ENCODE measurements around the gene CDH13.

Gene CDH13

GRCh38 chr16:83769397-83770008, 1142.7 kb downstream of the CDH13 start:
- DNase-seq (ENCODE audit: low read depth), result no peak

DNA sequence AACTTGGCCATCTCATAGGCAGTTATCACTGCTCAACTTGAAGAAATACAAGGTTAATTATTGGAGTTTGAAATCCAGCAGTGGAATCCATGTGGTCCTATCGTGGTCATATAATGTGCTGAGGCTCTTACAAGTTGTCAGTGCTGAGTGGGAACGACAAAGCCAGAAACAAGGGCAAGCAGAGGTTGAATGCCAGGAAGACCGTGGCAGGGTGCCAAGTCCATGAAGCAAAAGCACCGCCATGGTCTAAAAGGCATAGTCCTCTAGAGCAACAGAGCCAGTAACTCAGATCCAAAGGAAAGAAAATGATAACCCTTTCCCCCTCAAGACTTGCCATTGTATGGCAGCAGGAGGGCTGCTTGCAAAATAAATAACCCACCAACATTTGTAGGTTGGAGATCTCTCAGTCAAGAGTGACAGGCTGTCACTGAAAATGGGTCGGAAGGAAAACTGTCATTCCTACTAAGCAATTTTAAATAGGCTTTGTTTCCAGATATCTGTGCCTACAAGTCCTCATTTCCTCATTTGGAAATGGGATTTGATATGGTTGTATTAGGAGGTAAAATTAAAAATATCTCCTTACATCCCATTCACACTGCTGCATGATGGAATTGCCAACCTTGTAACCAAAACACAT, 1144.7 kb downstream of the CDH13 start:
- no peak for DNase-seq (ENCODE audit: low read depth)

- DNase-seq (ENCODE audit: low read depth), result no peak
These were observed 1146.0 kb downstream of the CDH13 start for GRCh38 chr16:83772806-83773205.

- DNase-seq (ENCODE audit: low read depth), result no peak
These were observed 1147.3 kb downstream of the CDH13 start for GRCh38 chr16:83774066-83774465.

DNA sequence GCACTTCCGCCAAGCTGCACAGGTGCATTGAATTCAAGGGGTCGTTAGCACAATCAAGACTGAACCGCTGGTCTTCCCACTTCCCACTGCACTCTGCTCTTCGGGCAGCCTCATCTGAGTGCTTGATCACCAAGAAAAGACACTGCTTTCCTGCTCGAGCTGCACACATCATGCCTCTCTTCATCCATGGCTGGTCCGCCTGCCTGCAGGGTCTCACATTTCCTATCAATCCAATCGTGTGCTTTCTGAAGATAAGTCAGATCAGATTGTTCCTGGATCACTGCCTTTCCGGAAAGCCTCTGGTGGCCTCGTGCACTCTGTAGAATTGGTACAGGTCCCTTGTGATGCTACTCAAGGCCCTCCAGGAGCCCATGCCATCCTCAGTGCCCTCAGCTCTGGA, 1150.2 kb downstream of the CDH13 start:
- DNase-seq (ENCODE audit: low read depth), result no peak

GRCh38 chr16:83779886-83780285, 1153.1 kb downstream of the CDH13 start:
- DNase-seq (ENCODE audit: low read depth), result no peak

GRCh38 chr16:83785455-83785854, 1158.7 kb downstream of the CDH13 start:
- DNase-seq (ENCODE audit: low read depth), result no peak

- DNase-seq (ENCODE audit: low read depth), result no peak
These were observed 1163.1 kb downstream of the CDH13 start for GRCh38 chr16:83789642-83790401.

DNA sequence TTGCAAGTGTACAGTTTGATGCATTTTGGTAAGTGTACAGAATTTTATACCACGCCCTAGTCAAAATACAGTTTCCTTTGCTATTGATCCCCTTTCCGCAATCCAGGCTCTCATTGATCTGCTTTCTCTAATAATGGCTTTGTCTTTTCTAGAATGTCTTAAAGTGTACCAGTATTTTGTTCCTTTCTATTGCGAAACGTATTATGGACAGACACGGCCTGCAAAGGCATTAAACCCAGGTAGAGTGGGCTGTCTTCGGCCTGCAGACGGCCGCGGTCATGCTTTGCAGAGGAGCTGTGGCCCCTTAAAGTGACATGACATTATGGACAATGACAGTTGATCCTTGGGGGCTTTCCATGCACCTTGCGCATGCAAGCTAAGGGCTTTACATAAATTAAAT, 1165.1 kb downstream of the CDH13 start:
- DNase-seq (ENCODE audit: low read depth), result no peak

DNA sequence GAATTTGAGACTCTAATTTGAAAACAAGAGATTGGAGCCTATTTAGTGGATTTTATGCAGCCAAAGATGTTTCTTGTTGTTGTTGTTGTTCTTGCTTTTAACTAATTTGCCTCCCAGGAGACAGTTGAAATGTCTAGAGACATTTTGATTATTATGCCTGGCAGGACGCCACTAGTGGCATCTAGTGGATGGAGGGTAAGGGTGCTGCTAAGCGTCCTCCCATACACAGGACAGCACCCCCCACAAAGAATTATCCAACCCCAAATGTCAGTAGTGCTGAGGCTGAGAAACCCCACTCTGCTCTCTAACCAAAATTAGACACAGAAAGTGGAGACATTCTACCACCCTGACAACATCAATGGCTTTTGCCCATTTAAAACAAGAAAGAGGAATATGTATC, 1165.6 kb downstream of the CDH13 start:
- no peak for DNase-seq (ENCODE audit: low read depth)

DNA sequence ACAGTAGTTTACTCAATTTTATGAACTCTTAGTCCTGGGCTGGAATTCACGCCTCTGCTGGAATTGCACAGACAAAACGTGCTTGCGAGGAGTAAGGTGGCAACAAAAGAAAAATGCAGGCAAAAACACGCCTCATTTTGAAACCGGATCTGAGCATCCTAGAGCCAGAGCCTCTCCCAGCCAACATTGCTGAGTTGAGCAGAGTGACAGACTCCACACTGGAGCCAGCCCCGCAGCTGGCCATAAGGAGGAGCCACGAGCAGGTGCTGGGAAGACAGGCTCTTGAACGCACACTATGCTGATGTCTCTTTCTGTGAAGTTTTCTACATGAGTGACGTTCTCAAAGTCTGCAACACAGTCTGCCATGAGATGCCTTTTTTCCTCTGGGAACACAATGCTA, 1166.4 kb downstream of the CDH13 start:
- DNase-seq (ENCODE audit: low read depth), result no peak

DNA sequence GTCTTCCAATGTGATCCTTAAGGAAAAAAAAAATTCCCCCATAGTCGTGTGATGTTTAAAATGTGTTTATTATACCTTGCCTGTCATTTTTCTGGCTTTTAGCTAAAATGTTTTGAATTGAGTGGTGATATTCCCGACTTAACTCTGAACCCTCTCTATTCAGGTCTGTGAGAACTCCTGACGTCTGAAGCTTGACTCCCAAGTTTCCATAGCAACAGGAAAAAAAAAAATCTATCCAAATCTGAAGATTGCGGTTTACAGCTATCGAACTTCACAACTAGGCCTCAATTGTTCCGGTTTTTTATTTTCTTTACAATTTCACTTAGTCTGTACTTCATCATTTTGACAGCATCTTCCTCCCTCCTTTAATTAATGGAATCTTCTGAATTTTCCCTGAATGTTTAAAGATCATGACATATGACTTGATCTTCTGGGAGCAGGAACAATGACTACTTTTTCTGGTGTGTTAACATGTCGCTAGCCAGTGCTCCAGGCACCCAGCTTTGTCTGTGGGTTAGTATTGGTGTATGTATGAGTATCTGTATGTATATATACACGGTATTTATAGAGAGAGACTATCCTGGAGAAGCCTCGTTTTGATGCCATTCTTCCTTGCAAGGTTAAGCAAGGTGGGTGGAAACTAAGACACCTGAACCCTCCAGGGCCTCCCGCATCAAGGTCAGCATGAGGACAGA, 1168.2 kb downstream of the CDH13 start:
- no peak for DNase-seq (ENCODE audit: low read depth)

- DNase-seq (ENCODE audit: low read depth), result no peak
These were observed 1170.2 kb downstream of the CDH13 start for GRCh38 chr16:83797013-83797412.

DNA sequence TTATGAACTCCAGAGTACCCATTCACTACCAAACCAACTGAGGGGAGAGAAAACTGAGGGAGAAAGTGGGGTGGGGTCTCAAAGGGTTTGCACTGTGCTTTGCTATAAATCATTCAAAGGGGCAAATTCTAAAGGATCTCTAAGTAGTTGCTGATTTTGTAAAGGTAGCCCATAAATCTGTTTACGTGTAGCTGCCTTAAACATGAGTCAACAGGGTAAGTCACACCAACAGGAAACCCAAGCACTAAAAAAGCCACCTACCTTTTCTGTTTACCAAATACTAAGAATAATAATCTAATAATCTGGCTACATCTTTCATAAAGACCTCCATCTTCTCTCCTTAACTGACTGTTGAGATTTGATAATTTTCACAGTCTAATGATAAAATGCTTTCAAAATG, 1172.6 kb downstream of the CDH13 start:
- no peak for DNase-seq (ENCODE audit: low read depth)

GRCh38 chr16:83802135-83802534, 1175.4 kb downstream of the CDH13 start:
- DNase-seq (ENCODE audit: low read depth), result no peak

DNA sequence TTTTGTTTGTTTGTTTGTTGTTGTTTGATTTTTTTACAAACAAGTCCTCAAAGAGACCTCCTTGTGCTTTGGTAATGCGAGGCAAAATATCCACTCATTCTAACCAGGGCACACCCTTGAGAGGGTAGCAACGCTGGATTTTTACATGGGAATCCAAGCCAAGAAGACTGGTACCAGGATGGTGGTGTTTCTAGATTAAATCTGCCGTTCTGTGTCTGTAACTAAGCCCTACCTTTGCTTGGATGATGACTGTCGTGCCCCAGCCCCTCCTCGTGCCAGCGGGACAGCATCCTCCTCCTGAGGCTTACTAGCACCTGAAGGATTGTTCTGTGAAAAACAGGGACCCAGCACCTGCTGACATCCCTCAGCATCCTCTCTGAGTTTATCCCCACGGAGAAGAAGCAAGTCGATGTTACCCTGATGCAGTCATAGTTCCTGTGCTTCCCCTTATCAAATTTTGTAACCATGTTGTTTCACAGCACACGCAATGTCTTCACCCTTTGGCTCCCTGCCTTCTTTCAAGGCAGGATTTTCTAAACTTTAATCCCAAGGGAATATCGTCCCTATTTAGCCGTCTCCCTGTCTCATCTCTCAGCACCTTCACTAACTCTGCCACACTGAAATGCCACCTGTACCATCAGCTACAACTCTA, 1175.9 kb downstream of the CDH13 start:
- no peak for DNase-seq (ENCODE audit: low read depth)

DNA sequence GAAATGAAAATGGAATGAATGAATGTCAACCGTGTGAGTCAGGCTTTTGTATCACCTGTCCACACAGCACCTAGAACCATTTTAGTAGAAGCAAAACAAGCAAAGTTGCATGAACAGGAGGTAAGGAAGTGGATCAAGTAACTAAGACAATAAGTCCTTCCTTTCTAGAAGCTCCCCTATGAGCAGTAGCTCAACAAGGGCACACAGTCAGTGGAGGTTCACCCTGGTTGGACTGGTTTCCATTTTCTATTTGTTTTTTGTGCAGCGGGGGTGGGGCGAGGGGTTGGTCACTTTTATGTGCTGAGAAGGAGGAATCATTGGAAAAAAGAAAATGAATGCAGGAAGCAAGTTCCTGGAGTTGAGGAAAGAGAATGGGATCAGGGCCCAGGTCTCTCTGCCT, 1177.0 kb downstream of the CDH13 start:
- DNase-seq (ENCODE audit: low read depth), result no peak

DNA sequence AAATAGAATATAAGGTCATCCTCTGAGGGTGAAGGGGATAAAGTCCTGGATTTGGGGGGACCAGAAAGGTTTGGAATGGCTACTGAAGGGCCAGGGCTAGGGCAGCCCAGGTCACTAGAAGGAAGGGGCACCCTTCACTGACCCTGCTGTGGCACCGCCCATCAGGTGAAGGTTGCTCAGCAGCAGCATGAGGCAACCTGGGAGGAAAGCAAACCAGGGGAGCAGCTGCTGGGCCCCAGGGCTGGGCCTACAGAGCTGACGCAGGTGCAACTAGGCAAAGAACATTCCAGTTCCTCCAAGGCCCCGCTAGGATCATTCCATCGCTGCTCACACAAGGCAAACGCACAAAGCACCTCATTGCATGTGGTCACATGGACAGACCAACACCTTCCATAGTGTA, 1177.6 kb downstream of the CDH13 start:
- DNase-seq (ENCODE audit: low read depth), result no peak

DNA sequence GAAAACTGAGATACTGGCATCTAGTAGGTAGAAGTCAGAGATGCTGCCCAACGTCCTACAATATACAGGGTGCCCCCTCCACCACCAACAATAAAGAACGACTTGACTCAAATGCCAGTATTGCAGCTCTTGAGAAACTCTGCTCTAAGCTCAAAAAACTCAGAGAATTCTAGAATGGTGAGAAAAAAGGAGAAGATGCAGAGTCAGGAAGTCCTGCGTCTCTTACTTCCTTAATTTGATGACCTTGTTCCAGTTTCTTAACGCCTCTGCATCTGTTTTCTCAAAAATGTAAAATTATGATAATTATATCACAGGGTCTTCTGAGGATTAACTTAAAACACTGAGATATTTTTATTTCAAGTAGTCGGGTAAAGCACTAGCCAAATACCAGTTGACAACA, 1179.3 kb downstream of the CDH13 start:
- no peak for DNase-seq (ENCODE audit: low read depth)

DNA sequence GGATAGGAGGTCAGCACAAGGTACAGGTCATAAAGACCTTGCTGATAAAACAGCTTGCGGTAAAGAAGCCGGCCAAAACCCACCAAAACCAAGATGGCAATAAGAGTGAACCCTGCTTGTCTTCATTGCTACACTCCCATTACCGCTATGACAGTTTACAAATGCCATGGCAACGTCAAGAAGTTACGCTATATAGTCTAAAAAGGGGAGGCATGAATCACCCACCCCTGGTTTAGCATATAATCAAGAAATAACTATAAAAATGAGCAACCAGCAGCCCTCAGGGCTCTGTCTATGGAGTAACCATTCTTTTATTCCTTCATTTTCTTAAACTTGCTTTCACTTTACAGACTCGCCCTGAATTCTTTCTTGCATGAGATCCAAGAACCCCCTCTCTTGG, 1180.0 kb downstream of the CDH13 start:
- no peak for DNase-seq (ENCODE audit: low read depth)

DNA sequence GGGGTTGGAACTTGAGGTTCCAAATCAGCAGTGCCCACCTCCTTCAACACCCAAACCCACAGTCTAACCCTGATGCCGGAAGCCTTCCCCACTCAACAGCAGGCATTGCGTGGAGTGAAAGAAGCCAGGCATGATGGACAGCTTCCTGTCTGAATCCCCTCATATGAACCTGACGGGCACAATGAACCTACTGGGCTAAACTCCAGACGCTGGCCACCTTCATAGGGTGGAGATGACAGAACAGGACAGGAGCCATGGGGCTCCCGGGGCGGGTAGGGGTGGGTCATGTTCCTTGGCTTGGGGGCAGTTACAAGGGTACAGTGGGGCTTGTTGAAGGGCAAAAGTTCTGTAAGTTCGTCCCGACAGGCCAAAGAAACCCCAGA, 1180.5 kb downstream of the CDH13 start:
- no peak for DNase-seq (ENCODE audit: low read depth)

All from activated gamma-delta T cell treated with anti-CD3 and anti-CD28 coated beads, Interleukin-2, amount 50 U/mL, for 16 hours (primary cell).